ENCODE data around the gene TMEM18.

GRCh38 chr2:623130-623922, 53.9 kb downstream of the TMEM18 start:
- TF ChIP-seq KLF15 (CRISPR knock-in tag; IDR thresholded peaks at IDR 0.05; ENCODE audit: borderline replicate concordance) = no peak
- no peak for TF ChIP-seq SP2 (CRISPR knock-in tag; IDR thresholded peaks at IDR 0.05)
- no peak for TF ChIP-seq CTCF (CRISPR knock-in tag; IDR thresholded peaks at IDR 0.05)
- no peak for TF ChIP-seq POLR2A (IDR thresholded peaks at IDR 0.05; ENCODE audit: insufficient read depth in 1 of 2, low read depth in 2 of 2, low read length in 2 of 2)
- TF ChIP-seq MXD4 (CRISPR knock-in tag; IDR thresholded peaks at IDR 0.05) = no peak
- TF ChIP-seq NR2C2 (CRISPR knock-in tag; IDR thresholded peaks at IDR 0.05; ENCODE audit: borderline replicate concordance) = no peak
- TF ChIP-seq ZBTB43 (CRISPR knock-in tag; conservative IDR thresholded peaks at IDR 0.05) = no peak
- no peak for TF ChIP-seq POLR2AphosphoS5 (IDR thresholded peaks at IDR 0.05; ENCODE audit: low read depth, low read length)

All from HepG2 (cell line).